Activated CD8-positive, alpha-beta memory T cell treated with anti-CD3 and anti-CD28 coated beads, Interleukin-2, amount 50 U/mL, for 48 hours (primary cell): ENCODE data around the gene G3BP2.
"Not testable (repeated sequence)": the region's sequence is repeated elsewhere in the genome, so short reads cannot be mapped to it uniquely, and the experiment has no call there.

ENCODE experiments used
- DNase-seq: peaks from one replicate; pipeline ENCODE4 v3.0.0-alpha.2; 2020

Gene G3BP2

DNA sequence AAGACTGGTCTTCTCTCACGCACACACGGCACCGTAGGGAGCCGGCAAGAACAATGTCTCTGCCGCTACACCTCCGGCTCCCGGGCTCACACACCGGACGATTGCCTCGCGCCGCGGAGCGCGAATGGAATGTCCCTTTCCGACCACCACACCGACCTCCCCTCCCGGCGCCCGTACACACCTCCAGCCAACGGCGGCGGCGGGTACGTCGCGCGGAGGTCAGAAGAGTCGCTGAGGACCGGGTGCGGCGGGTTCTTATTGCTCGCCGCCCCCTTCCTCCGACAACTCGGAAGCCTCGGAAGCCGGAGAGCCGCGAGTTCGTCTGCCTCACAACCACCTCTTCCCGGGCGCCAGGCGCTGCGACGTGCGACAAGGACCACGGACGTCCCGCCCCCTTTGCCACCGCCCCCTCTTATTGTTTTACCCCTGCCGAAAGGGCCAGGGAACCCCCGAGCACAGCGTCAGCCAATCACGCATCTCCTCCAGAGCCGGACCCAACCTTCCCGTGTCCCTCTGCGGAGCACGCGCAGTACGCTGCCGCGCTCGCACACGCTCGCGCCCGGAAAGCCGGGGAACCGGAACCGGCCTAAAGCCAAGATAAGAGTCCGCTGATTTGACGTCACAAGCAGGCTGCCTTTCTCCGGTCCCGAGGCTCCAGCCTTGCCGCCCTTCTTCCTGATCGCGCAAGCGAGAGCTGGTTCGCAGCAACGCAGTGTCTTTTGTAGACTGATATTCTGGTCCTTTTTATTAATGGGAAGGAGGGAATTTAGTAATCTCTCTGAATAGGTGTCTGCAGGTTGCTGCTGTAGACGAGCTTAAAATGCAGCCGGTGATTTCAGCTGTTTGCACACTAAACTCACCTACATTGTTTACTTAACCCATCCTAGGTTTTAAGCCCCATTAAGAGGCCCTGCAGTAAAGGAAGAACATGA is at the start of gene G3BP2:
Gene G3BP2, minus strand, starts transcription at position 385 of the 932 bp plus-strand sequence. CDS start 11,386 bp downstream, outside the sequence.
- peak; percentile 96 for DNase-seq

DNA sequence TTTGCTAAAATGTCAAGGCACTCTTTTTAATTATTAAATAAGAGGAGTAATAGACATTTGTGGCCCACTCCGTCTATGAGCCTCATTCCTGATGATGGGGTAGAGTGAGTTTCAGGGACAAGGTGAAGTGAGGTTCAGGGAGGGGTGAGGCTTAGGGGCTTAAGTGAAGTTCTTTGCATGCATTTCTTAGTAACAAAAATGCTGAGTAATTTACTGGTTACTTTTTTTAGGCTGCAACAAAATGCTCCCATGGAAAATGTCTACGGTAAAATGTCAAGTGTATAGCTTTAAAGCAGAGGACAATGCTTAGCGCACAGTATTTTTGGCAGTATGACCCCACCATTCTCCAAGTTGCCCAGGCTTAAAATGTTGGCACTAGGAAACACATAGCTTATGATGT is 49.2 kb upstream of the G3BP2 start:
- no peak for DNase-seq

- DNase-seq: no peak
These were observed 45.3 kb upstream of the G3BP2 start for GRCh38 chr4:75718529-75718928.

DNA sequence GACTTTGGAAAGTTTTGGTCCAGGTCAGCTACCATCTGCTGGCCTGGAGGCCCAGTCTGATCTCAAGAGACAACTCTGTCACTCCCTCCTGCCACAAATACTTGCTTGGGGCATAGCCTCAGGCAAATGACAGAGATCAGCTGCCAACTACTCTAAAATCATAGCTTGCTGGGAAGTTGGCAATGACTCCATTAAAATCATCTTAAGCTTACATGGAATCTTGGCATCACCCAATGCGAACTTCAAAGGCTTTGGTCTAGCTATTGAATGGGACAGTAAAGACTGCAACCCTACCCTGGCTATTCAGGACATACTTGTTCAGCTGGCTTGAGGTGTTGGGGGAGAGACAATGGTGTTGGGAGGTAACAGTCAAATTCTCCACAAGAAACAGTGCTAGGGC is 44.2 kb upstream of the G3BP2 start:
- no peak for DNase-seq

DNA sequence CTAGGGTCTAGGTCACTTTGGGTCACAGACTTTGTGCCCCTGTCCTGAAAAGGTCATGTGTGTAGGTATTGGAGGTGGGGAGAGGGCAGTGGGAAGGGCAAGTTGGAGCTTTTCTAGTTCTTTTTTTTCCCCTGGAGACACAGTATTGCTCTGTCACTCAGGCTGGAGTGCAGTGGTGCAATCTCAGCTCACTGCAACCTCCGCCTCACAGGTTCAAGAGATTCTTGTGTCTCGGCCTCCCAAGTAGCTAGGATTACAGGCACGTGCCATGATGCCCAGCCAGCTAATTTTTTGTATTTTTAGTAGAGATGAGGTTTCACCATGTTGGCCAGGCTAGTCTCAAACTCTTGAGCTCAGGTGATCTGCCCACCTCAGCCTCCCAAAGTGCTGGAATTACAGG is 42.8 kb upstream of the G3BP2 start:
- DNase-seq: not testable (repeated sequence)

GRCh38 chr4:75715105-75715799 is 42.0 kb upstream of the G3BP2 start:
- no peak for DNase-seq

DNA sequence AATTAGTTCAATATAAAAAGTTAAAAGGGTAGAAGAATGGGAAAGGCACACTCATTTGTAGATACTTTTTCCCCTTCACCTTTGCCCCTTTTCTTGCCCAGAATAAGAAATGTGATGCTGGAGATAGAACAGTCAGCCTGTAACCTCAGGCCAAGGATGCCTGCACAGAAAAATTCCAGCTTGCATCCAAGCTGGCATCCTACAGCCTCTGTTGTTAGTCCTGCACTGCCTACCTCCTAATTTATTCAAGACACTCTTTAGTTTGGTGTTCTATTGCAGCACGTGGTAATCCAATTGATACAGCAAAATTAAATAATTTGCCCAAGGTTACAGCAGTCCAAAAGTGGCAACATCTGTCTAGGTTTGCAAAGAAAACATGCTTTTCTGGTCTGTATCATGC is 41.5 kb upstream of the G3BP2 start:
- DNase-seq: no peak

GRCh38 chr4:75714011-75714410 is 40.8 kb upstream of the G3BP2 start:
- DNase-seq: no peak

DNA sequence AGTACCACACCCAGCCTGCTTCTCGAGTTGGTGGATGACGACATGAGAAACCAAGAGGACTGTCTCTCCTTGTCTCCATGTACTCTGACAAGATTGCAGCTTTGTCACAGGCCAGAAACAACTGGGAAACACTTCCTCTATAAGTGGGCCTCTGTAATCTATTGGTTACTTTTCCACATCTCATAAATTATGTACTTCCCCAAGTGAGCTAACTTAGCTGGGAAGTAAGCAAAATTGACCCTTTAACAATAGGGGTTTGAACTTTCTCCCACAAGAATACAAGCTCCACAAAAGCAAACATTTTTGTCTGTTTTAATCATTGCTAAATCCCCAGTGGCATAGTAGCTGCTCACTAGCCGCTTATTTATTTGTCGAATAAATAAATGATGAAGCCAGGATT is 37.0 kb upstream of the G3BP2 start:
- DNase-seq: no peak

DNA sequence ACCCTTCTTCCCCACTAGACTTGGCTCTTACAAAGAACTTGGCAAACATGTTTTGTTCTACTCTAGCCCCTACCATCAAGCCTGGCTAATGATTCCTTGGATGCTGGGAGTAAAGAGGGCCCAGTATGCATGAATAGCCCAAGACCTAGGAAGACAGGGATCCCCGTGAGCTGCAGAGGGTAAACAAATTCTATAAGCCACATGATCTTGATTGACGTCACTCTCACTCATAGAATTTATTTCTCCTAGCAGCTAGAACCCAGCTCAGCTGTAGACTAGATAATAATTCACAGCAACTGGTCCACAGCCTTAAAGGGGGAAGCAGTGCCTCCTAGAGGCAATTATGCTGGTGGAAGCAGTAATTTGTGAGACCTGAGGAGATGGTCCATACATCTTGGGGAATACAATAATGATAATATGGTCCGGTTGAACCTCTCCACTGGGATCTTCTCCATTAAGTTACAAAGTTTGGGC is 35.0 kb upstream of the G3BP2 start:
- DNase-seq: no peak

GRCh38 chr4:75705198-75705977 is 32.2 kb upstream of the G3BP2 start:
- no peak for DNase-seq

GRCh38 chr4:75702919-75703411 is 29.8 kb upstream of the G3BP2 start:
- no peak for DNase-seq

DNA sequence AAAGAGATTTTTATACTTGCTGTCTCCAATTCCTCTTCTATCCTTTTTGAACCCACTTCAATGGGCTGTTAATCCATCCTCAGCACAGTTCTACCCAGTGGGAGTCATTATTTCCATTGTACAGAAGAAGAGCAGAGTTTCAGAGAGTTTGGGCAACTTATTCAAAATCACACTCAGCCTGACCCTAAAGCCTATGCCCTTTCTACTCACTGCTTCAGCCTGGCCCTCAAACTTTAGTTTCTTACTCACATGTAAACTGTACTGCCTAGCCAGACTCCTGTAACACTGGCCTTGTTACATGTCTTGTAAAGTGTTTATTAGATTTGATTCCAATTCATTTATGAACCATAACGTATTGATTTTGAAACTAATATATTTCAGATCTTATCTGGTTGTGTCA is 26.1 kb upstream of the G3BP2 start:
- no peak for DNase-seq

DNA sequence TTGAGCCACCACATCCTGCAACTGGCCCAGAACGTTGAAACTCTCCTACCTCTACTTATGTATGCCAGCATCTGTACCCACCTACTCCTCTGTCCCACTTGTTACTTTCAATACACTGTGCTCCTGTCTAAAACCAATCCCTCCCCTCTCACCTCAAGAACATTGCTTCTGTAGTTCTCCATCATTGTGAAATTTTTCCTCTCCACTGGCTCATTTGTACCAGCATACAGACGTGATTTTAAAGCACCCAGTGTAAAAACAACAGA is 25.7 kb upstream of the G3BP2 start:
- DNase-seq: no peak

- DNase-seq: no peak
These were observed 25.2 kb upstream of the G3BP2 start for GRCh38 chr4:75698162-75698962.

GRCh38 chr4:75696581-75696980 is 23.4 kb upstream of the G3BP2 start:
- DNase-seq: no peak

GRCh38 chr4:75696071-75696470 is 22.9 kb upstream of the G3BP2 start:
- DNase-seq: no peak

DNA sequence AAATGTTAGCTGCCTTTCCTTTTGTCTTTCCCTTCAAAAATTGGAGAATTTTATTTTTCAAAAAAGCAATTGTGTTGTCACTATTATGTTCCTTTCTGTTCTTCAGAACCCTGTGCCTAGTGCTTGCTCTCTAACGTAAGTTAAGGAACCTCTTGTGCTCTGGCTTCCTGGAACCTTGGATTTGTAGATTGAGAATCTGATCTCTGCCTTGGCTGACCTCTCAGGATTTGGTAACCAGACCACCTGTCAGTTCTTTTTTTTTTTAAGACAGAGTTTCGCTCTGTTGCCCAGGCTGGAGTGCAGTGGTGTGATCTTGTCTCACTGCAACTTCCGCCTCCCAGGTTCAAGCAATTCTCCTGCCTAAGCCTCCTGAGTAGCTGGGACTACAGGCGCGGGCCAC is 18.9 kb upstream of the G3BP2 start:
- DNase-seq: not testable (repeated sequence)

- DNase-seq: not testable (repeated sequence)
These were observed 13.9 kb upstream of the G3BP2 start for GRCh38 chr4:75687125-75687524.

- DNase-seq: no peak
These were observed 13.1 kb upstream of the G3BP2 start for GRCh38 chr4:75686346-75686745.

GRCh38 chr4:75685546-75686189 is 12.5 kb upstream of the G3BP2 start:
- no peak for DNase-seq
